ENCODE measurements around the gene STK11IP. TPM values are rescaled to one million over a fixed set of nuclear protein-coding genes. Genes with fewer than 3 reads are reported as not detected.

The STK11IP gene
- total RNA-seq, 2 donors from 2014 or later = 18.3 to 60.3 TPM

- intact Hi-C loops (cut with DNase I) = no loop called here
- Histone ChIP-seq H3K27me3 (replicated peaks; ENCODE audit: insufficient read depth) (no peaks in the 10 kb centered on the region), H3K36me3 (peaks cover 0 to 3% of the 10 kb centered on the region in 2 donors), H3K4me1 (replicated peaks) (no peaks in the 10 kb centered on the region), H3K4me3 (no peak overlapping the region), H3K27ac (no peak overlapping the region), H3K9me3 (no peaks in the 10 kb centered on the region)
- no peak for TF ChIP-seq POLR2A (IDR thresholded peaks at IDR 0.05)
- TF ChIP-seq POLR2AphosphoS5 (IDR thresholded peaks at IDR 0.05) = no peak
- TF ChIP-seq, protein P1, sequence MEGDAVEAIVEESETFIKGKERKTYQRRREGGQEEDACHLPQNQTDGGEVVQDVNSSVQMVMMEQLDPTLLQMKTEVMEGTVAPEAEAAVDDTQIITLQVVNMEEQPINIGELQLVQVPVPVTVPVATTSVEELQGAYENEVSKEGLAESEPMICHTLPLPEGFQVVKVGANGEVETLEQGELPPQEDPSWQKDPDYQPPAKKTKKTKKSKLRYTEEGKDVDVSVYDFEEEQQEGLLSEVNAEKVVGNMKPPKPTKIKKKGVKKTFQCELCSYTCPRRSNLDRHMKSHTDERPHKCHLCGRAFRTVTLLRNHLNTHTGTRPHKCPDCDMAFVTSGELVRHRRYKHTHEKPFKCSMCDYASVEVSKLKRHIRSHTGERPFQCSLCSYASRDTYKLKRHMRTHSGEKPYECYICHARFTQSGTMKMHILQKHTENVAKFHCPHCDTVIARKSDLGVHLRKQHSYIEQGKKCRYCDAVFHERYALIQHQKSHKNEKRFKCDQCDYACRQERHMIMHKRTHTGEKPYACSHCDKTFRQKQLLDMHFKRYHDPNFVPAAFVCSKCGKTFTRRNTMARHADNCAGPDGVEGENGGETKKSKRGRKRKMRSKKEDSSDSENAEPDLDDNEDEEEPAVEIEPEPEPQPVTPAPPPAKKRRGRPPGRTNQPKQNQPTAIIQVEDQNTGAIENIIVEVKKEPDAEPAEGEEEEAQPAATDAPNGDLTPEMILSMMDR (IDR thresholded peaks at IDR 0.05) = no peak
- DNase-seq (ENCODE audit: low spot score) = no peak
- 89% methylated on average over 6 of the region's 11 CpGs for WGBS
These were observed 31.0 kb upstream of the STK11IP start for GRCh38 chr2:219566640-219567039.

GRCh38 chr2:219567131-219567530 lies 30.5 kb upstream of the STK11IP start:
- Histone ChIP-seq H3K36me3 (peaks cover 0 to under 1% of the 10 kb centered on the region in 2 donors), H3K9me3 (no peaks in the 10 kb centered on the region), H3K27me3 (replicated peaks; ENCODE audit: insufficient read depth) (no peaks in the 10 kb centered on the region), H3K4me3 (no peak overlapping the region), H3K27ac (no peak overlapping the region), H3K4me1 (replicated peaks) (no peaks in the 10 kb centered on the region)
- TF ChIP-seq, protein P1 (IDR thresholded peaks at IDR 0.05) = no peak
- TF ChIP-seq POLR2A (IDR thresholded peaks at IDR 0.05) (no peak), POLR2AphosphoS5 (IDR thresholded peaks at IDR 0.05) (no peak)
- intact Hi-C loops (cut with DNase I) = no loop called here
- no peak for DNase-seq (ENCODE audit: low spot score)
- WGBS = 94% methylated on average over 18 of the region's 18 CpGs

- Histone ChIP-seq H3K27me3 (replicated peaks; ENCODE audit: insufficient read depth) (no peaks in the 10 kb centered on the region), H3K36me3 (no peaks in the 10 kb centered on the region), H3K27ac (no peak overlapping the region), H3K4me1 (replicated peaks) (no peaks in the 10 kb centered on the region), H3K4me3 (no peak overlapping the region), H3K9me3 (no peaks in the 10 kb centered on the region)
- 84% methylated on average over 35 of the region's 35 CpGs for WGBS
- TF ChIP-seq POLR2A (IDR thresholded peaks at IDR 0.05) (no peak), POLR2AphosphoS5 (IDR thresholded peaks at IDR 0.05) (no peak)
- no peak for DNase-seq (ENCODE audit: low spot score)
- intact Hi-C loops (cut with DNase I) = no loop called here
These were observed 29.8 kb upstream of the STK11IP start for GRCh38 chr2:219567791-219568361.

DNA sequence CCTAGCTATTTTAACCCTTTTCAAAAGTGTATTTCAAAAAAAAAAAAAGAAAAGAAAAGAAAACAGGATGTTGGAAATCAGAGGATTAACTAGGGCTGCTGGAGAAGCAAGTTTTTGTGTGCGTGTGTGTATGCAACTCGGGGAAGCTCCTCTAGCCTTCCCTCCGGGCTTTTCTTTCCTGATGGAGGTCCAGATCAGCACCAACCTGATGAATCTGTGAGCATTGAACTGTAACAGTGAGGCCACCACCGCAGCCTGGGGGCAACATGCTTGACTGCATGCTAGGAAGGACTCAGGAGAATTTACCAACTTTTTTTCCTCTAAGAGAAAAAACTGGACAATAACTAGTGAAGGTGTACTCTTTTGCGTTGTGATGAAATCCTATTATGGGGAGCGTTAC lies 28.6 kb upstream of the STK11IP start:
- Histone ChIP-seq H3K27me3 (replicated peaks; ENCODE audit: insufficient read depth) (no peaks in the 10 kb centered on the region), H3K4me1 (replicated peaks) (no peaks in the 10 kb centered on the region), H3K27ac (no peak overlapping the region), H3K4me3 (no peak overlapping the region), H3K9me3 (no peaks in the 10 kb centered on the region), H3K36me3 (no peaks in the 10 kb centered on the region)
- TF ChIP-seq, protein P1 (IDR thresholded peaks at IDR 0.05) = no peak
- no peak for TF ChIP-seq POLR2AphosphoS5 (IDR thresholded peaks at IDR 0.05)
- no peak for TF ChIP-seq POLR2A (IDR thresholded peaks at IDR 0.05)
- WGBS = 81% methylated on average over 6 of the region's 6 CpGs
- DNase-seq (ENCODE audit: low spot score) = no peak
- intact Hi-C loops (cut with DNase I) = no loop called here

GRCh38 chr2:219569635-219570034 lies 28.0 kb upstream of the STK11IP start:
- no peaks in the 10 kb centered on the region for H3K4me1 ChIP-seq (replicated peaks)
- H3K9me3 ChIP-seq = no peaks in the 10 kb centered on the region
- WGBS = 79% methylated on average over 6 of the region's 6 CpGs
- H3K27ac ChIP-seq = no peak overlapping the region
- DNase-seq (ENCODE audit: low spot score) = no peak
- H3K27me3 ChIP-seq (replicated peaks; ENCODE audit: insufficient read depth) = no peaks in the 10 kb centered on the region
- no peaks in the 10 kb centered on the region for H3K36me3 ChIP-seq
- intact Hi-C loops (cut with DNase I) = no loop called here
- no peak for TF ChIP-seq POLR2A (IDR thresholded peaks at IDR 0.05)
- TF ChIP-seq, protein P1 (IDR thresholded peaks at IDR 0.05) = no peak
- TF ChIP-seq POLR2AphosphoS5 (IDR thresholded peaks at IDR 0.05) = no peak
- no peak overlapping the region for H3K4me3 ChIP-seq
